DND-41 (cell line): ENCODE measurements around the gene GCC1.

Experiments used
- ATAC-seq: fragments of 200-7000 bp; cut with Tn5 transposase; 3 replicates; pipeline ENCODE4 v1.9.1; 2021; ENCODE audit warnings: low read depth; ENCODE audit not compliant: insufficient read depth
- DNase-seq: peaks from one replicate; pipeline ENCODE4 v3.0.0-alpha.2; 2020
- H2AFZ ChIP-seq: 2 replicates; pipeline ENCODE4 v1.6.0; 2012; ENCODE audit warnings: low read depth, low read length
- H3K27ac ChIP-seq: 2 replicates; pipeline ENCODE4 v1.5.1; 2012; ENCODE audit warnings: low read length, inconsistent platforms
- H3K27me3 ChIP-seq: fragments of 200-600 bp; sonication (generic); 2 replicates; pipeline ENCODE4 v1.6.0; 2012; ENCODE audit warnings: low read length, mild to moderate bottlenecking, inconsistent platforms; ENCODE audit not compliant: insufficient read depth, poor library complexity
- H3K36me3 ChIP-seq: 2 replicates; pipeline ENCODE4 v1.5.1; 2012; ENCODE audit warnings: low read length, inconsistent platforms; ENCODE audit not compliant: insufficient read depth
- H3K4me1 ChIP-seq: 2 replicates; pipeline ENCODE4 v1.5.1; 2012; ENCODE audit warnings: mild to moderate bottlenecking, low read length; ENCODE audit not compliant: insufficient read depth
- H3K4me2 ChIP-seq: 2 replicates; pipeline ENCODE4 v1.6.0; 2012; ENCODE audit warnings: mild to moderate bottlenecking, moderate library complexity, low read length, inconsistent platforms; ENCODE audit not compliant: insufficient read depth
- H3K4me3 ChIP-seq, 2 experiments: fragments of 200-600 bp in 1 of 2; shearing (Covaris generic) in 1 of 2; 2 replicates each; pipeline ENCODE4 v1.5.1; 2012 to 2016; ENCODE audit warnings: inconsistent platforms in 2 of 2, low read length in 2 of 2, mild to moderate bottlenecking in 2 of 2, low read depth in 1 of 2, moderate library complexity in 1 of 2
- H3K79me2 ChIP-seq: 2 replicates; pipeline ENCODE4 v1.6.0; 2012; ENCODE audit warnings: low read length, inconsistent platforms; ENCODE audit not compliant: insufficient read depth
- H3K9ac ChIP-seq: 2 replicates; pipeline ENCODE4 v1.6.0; 2012; ENCODE audit warnings: low read depth, mild to moderate bottlenecking, inconsistent platforms, low read length, moderate library complexity
- H3K9me3 ChIP-seq: 2 replicates; pipeline ENCODE4 v1.5.1; 2012; ENCODE audit warnings: low read length, moderate library complexity, mild to moderate bottlenecking, inconsistent platforms; ENCODE audit not compliant: insufficient read depth, severe bottlenecking
- H4K20me1 ChIP-seq: 2 replicates; pipeline ENCODE4 v1.6.0; 2012; ENCODE audit warnings: low read length; ENCODE audit not compliant: insufficient read depth
- EZH2 ChIP-seq: IDR thresholded peaks from 3 replicates; pipeline ENCODE4 v1.6.1; 2012; ENCODE audit warnings: borderline replicate concordance, low read depth, mild to moderate bottlenecking, moderate library complexity, low read length, inconsistent platforms; ENCODE audit not compliant: severe bottlenecking
- TF ChIP-seq, protein P1 (sequence below): IDR thresholded peaks from 2 replicates; pipeline ENCODE4 v1.5.1; 2012; ENCODE audit warnings: borderline replicate concordance, low read length, moderate library complexity, mild to moderate bottlenecking; ENCODE audit not compliant: poor library complexity, severe bottlenecking; ENCODE audit errors: extremely low read depth

The GCC1 gene

GRCh38 chr7:127536741-127537140 lies 48.7 kb downstream of the GCC1 start:
- DNase-seq: no peak
- Histone ChIP-seq H3K27ac (no peak overlapping the region), H3K79me2 (no peaks in the 10 kb centered on the region), H3K4me3 (no peak overlapping the region), H3K4me2 (no peak overlapping the region), H3K36me3 (no peaks in the 10 kb centered on the region), H3K27me3 (no peaks in the 10 kb centered on the region), H4K20me1 (no peaks in the 10 kb centered on the region), H3K9ac (no peak overlapping the region), H3K4me1 (no peaks in the 10 kb centered on the region), H2AFZ (no peak overlapping the region), H3K9me3 (no peaks in the 10 kb centered on the region)
- ATAC-seq: no peak
- TF ChIP-seq, protein P1, sequence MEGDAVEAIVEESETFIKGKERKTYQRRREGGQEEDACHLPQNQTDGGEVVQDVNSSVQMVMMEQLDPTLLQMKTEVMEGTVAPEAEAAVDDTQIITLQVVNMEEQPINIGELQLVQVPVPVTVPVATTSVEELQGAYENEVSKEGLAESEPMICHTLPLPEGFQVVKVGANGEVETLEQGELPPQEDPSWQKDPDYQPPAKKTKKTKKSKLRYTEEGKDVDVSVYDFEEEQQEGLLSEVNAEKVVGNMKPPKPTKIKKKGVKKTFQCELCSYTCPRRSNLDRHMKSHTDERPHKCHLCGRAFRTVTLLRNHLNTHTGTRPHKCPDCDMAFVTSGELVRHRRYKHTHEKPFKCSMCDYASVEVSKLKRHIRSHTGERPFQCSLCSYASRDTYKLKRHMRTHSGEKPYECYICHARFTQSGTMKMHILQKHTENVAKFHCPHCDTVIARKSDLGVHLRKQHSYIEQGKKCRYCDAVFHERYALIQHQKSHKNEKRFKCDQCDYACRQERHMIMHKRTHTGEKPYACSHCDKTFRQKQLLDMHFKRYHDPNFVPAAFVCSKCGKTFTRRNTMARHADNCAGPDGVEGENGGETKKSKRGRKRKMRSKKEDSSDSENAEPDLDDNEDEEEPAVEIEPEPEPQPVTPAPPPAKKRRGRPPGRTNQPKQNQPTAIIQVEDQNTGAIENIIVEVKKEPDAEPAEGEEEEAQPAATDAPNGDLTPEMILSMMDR: no peak
- TF ChIP-seq EZH2: no peak

DNA sequence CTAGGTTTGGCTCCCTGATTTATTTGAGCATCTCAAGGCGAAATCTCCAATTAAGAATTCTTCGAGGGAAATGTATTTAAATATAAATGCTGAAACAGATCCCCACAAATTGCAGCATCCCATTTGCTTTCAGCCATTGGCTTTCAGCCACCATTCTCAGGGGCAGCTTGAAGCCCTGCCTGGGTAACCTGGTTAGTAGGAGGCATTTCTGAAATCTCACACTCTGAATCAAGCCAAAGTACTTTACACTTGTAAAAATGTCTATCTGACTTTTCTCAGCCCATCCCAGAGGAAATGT lies 49.1 kb downstream of the GCC1 start:
- Histone ChIP-seq H3K4me3 (no peak overlapping the region), H3K9ac (no peak overlapping the region), H2AFZ (no peak overlapping the region), H3K27me3 (no peaks in the 10 kb centered on the region), H3K79me2 (no peaks in the 10 kb centered on the region), H3K4me2 (no peak overlapping the region), H3K4me1 (no peaks in the 10 kb centered on the region), H3K27ac (no peak overlapping the region), H4K20me1 (no peaks in the 10 kb centered on the region), H3K9me3 (no peaks in the 10 kb centered on the region), H3K36me3 (no peaks in the 10 kb centered on the region)
- no peak for DNase-seq
- TF ChIP-seq EZH2: no peak
- TF ChIP-seq, protein P1: no peak
- ATAC-seq: no peak

GRCh38 chr7:127535546-127536393 lies 49.6 kb downstream of the GCC1 start:
- ATAC-seq (no peak), DNase-seq (no peak)
- TF ChIP-seq, protein P1: no peak
- no peak for TF ChIP-seq EZH2
- Histone ChIP-seq H3K4me2 (no peak overlapping the region), H3K27me3 (no peaks in the 10 kb centered on the region), H3K27ac (no peak overlapping the region), H3K9ac (no peak overlapping the region), H3K36me3 (no peaks in the 10 kb centered on the region), H3K9me3 (no peaks in the 10 kb centered on the region), H2AFZ (no peak overlapping the region), H3K4me1 (no peaks in the 10 kb centered on the region), H3K79me2 (no peaks in the 10 kb centered on the region), H3K4me3 (no peak overlapping the region), H4K20me1 (no peaks in the 10 kb centered on the region)
